Measurements from ENCODE around the gene MUL1.

Gene MUL1

DNA sequence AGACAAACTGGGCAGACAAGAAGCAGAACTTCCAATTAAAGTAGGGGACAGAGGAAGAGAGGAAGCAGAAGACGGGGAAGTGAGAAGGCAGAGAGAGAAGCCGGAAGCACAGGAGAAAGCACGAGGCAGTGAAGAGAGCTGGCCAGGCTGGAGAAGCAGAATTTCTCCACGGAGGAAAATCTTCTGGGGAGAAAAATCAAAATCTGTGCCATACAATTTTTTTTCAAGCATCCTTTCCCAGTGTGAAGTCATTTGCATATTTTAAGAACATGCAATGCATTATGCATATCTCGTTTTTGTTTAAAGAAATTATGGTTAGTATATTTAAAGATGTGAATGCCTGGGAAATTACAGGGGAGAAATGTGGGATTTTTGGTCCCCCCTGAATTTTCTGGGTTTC is 14.6 kb downstream of the MUL1 start:
- no peak for ATAC-seq (ENCODE audit: low read depth)

GRCh38 chr1:20492751-20493150 is 15.2 kb downstream of the MUL1 start:
- ATAC-seq (ENCODE audit: low read depth) (no peak), DNase-seq (ENCODE audit: low spot score) (peak; percentile 21)
- TF ChIP-seq, protein P1, sequence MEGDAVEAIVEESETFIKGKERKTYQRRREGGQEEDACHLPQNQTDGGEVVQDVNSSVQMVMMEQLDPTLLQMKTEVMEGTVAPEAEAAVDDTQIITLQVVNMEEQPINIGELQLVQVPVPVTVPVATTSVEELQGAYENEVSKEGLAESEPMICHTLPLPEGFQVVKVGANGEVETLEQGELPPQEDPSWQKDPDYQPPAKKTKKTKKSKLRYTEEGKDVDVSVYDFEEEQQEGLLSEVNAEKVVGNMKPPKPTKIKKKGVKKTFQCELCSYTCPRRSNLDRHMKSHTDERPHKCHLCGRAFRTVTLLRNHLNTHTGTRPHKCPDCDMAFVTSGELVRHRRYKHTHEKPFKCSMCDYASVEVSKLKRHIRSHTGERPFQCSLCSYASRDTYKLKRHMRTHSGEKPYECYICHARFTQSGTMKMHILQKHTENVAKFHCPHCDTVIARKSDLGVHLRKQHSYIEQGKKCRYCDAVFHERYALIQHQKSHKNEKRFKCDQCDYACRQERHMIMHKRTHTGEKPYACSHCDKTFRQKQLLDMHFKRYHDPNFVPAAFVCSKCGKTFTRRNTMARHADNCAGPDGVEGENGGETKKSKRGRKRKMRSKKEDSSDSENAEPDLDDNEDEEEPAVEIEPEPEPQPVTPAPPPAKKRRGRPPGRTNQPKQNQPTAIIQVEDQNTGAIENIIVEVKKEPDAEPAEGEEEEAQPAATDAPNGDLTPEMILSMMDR (IDR thresholded peaks at IDR 0.05; ENCODE audit: poor library complexity, severe bottlenecking) = no peak
- Histone ChIP-seq H3K4me3 (ENCODE audit: severe bottlenecking) (no peak overlapping the region), H3K27me3 (ENCODE audit: insufficient read depth, poor library complexity, severe bottlenecking) (no peaks in the 10 kb centered on the region), H3K9me3 (ENCODE audit: severe bottlenecking) (no peaks in the 10 kb centered on the region), H3K27ac (ENCODE audit: poor library complexity, severe bottlenecking) (no peak overlapping the region), H3K36me3 (ENCODE audit: low read depth) (peaks cover 10% of the 10 kb centered on the region), H3K4me1 (ENCODE audit: insufficient read depth, poor library complexity, severe bottlenecking) (peaks cover 29% of the 10 kb centered on the region)

More for the DNA sequence above, 14.6 kb downstream of the MUL1 start:
- peak; percentile 7 for DNase-seq (ENCODE audit: low spot score)
- Histone ChIP-seq H3K27ac (ENCODE audit: poor library complexity, severe bottlenecking) (peak overlapping the region; percentile 98), H3K27me3 (ENCODE audit: insufficient read depth, poor library complexity, severe bottlenecking) (no peaks in the 10 kb centered on the region), H3K9me3 (ENCODE audit: severe bottlenecking) (no peaks in the 10 kb centered on the region), H3K4me3 (ENCODE audit: severe bottlenecking) (no peak overlapping the region), H3K4me1 (ENCODE audit: insufficient read depth, poor library complexity, severe bottlenecking) (peaks cover 29% of the 10 kb centered on the region), H3K36me3 (ENCODE audit: low read depth) (peaks cover 10% of the 10 kb centered on the region)
- TF ChIP-seq, protein P1 (IDR thresholded peaks at IDR 0.05; ENCODE audit: poor library complexity, severe bottlenecking) = no peak

- TF ChIP-seq, protein P1 (IDR thresholded peaks at IDR 0.05; ENCODE audit: poor library complexity, severe bottlenecking) = no peak
- DNase-seq (ENCODE audit: low spot score) = no peak
- Histone ChIP-seq H3K27ac (ENCODE audit: poor library complexity, severe bottlenecking) (no peak overlapping the region), H3K36me3 (ENCODE audit: low read depth) (peaks cover 4% of the 10 kb centered on the region), H3K9me3 (ENCODE audit: severe bottlenecking) (no peaks in the 10 kb centered on the region), H3K4me1 (ENCODE audit: insufficient read depth, poor library complexity, severe bottlenecking) (peaks cover 29% of the 10 kb centered on the region), H3K27me3 (ENCODE audit: insufficient read depth, poor library complexity, severe bottlenecking) (no peaks in the 10 kb centered on the region), H3K4me3 (ENCODE audit: severe bottlenecking) (no peak overlapping the region)
- ATAC-seq (ENCODE audit: low read depth) = no peak
These were observed 16.1 kb downstream of the MUL1 start for GRCh38 chr1:20491866-20492265.

GRCh38 chr1:20491178-20491577 is 16.8 kb downstream of the MUL1 start:
- ATAC-seq (ENCODE audit: low read depth) (no peak), DNase-seq (ENCODE audit: low spot score) (no peak)
- peaks cover 22% of the 10 kb centered on the region for H3K4me1 ChIP-seq (ENCODE audit: insufficient read depth, poor library complexity, severe bottlenecking)
- H3K9me3 ChIP-seq (ENCODE audit: severe bottlenecking) = no peaks in the 10 kb centered on the region
- TF ChIP-seq, protein P1 (IDR thresholded peaks at IDR 0.05; ENCODE audit: poor library complexity, severe bottlenecking) = no peak
- no peaks in the 10 kb centered on the region for H3K36me3 ChIP-seq (ENCODE audit: low read depth)
- no peaks in the 10 kb centered on the region for H3K27me3 ChIP-seq (ENCODE audit: insufficient read depth, poor library complexity, severe bottlenecking)
- H3K27ac ChIP-seq (ENCODE audit: poor library complexity, severe bottlenecking) = no peak overlapping the region
- H3K4me3 ChIP-seq (ENCODE audit: severe bottlenecking) = no peak overlapping the region

DNA sequence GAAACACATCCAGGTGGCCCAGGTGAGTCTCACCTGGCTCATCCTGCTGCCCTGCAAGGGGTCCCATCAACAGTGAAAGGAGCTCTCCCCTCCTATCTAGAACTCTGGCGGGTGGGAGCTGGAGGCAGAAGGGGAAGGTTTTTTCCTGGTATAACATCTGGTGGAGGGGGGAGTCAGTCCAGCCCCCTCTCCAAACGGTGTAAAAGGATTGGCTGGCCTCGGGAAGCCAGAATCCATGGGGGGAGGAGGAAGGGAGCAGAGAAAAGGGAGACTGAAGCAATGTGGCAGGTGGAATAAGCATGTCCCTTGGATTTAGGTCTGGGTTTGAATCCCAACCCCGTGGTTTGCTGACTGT is 20.7 kb downstream of the MUL1 start:
- no peaks in the 10 kb centered on the region for H3K27me3 ChIP-seq (ENCODE audit: insufficient read depth, poor library complexity, severe bottlenecking)
- peaks cover 11% of the 10 kb centered on the region for H3K4me1 ChIP-seq (ENCODE audit: insufficient read depth, poor library complexity, severe bottlenecking)
- ATAC-seq (ENCODE audit: low read depth) (no peak), DNase-seq (ENCODE audit: low spot score) (no peak)
- H3K9me3 ChIP-seq (ENCODE audit: severe bottlenecking) = no peaks in the 10 kb centered on the region
- H3K36me3 ChIP-seq (ENCODE audit: low read depth) = peaks cover 13% of the 10 kb centered on the region
- no peak overlapping the region for H3K4me3 ChIP-seq (ENCODE audit: severe bottlenecking)
- H3K27ac ChIP-seq (ENCODE audit: poor library complexity, severe bottlenecking) = peak overlapping the region; percentile 81
- TF ChIP-seq, protein P1 (IDR thresholded peaks at IDR 0.05; ENCODE audit: poor library complexity, severe bottlenecking) = no peak
